Measurements from ENCODE around the gene CAMK2A. TPM values are rescaled to one million over a fixed set of nuclear protein-coding genes. Genes with fewer than 3 reads are reported as not detected.

CAMK2A gene
- 0.17 and 1.0 TPM in 2 replicates for total RNA-seq (2014; rRNA removed; shearing (Covaris generic))

GRCh38 chr5:150289551-150290390 lies at the start of gene CAMK2A:
Gene CAMK2A, minus strand, starts transcription at chr5:150289773. Its CDS starts 148 bp downstream, at chr5:150289625.
- no peak for DNase-seq (ENCODE audit: low read depth)

- no peak for DNase-seq (ENCODE audit: low read depth)
These were observed 49.6 kb upstream of the CAMK2A start for GRCh38 chr5:150339165-150339564.

- no peak for DNase-seq (ENCODE audit: low read depth)
These were observed 49.0 kb upstream of the CAMK2A start for GRCh38 chr5:150338546-150338945.

GRCh38 chr5:150335778-150336177 lies 46.2 kb upstream of the CAMK2A start:
- DNase-seq (ENCODE audit: low read depth) = no peak

GRCh38 chr5:150333400-150333799 lies 43.8 kb upstream of the CAMK2A start:
- DNase-seq (ENCODE audit: low read depth) = no peak

GRCh38 chr5:150329881-150330876 lies 40.6 kb upstream of the CAMK2A start:
- DNase-seq (ENCODE audit: low read depth) = no peak

GRCh38 chr5:150329038-150329437 lies 39.5 kb upstream of the CAMK2A start:
- DNase-seq (ENCODE audit: low read depth) = no peak

GRCh38 chr5:150328515-150328914 lies 38.9 kb upstream of the CAMK2A start:
- no peak for DNase-seq (ENCODE audit: low read depth)

GRCh38 chr5:150327139-150327538 lies 37.6 kb upstream of the CAMK2A start:
- DNase-seq (ENCODE audit: low read depth) = no peak

GRCh38 chr5:150326707-150327106 lies 37.1 kb upstream of the CAMK2A start:
- no peak for DNase-seq (ENCODE audit: low read depth)

GRCh38 chr5:150325426-150325825 lies 35.9 kb upstream of the CAMK2A start:
- no peak for DNase-seq (ENCODE audit: low read depth)

- no peak for DNase-seq (ENCODE audit: low read depth)
These were observed 34.2 kb upstream of the CAMK2A start for GRCh38 chr5:150323819-150324218.

GRCh38 chr5:150323092-150323491 lies 33.5 kb upstream of the CAMK2A start:
- no peak for DNase-seq (ENCODE audit: low read depth)

- DNase-seq (ENCODE audit: low read depth) = peak; percentile 93
These were observed 32.6 kb upstream of the CAMK2A start for GRCh38 chr5:150322202-150322601.

GRCh38 chr5:150321784-150322183 lies 32.2 kb upstream of the CAMK2A start:
- DNase-seq (ENCODE audit: low read depth) = no peak

- no peak for DNase-seq (ENCODE audit: low read depth)
These were observed 31.6 kb upstream of the CAMK2A start for GRCh38 chr5:150321211-150321610.

- DNase-seq (ENCODE audit: low read depth) = peak; percentile 99
These were observed 30.6 kb upstream of the CAMK2A start for GRCh38 chr5:150320044-150320613.

GRCh38 chr5:150319484-150319790 lies 29.9 kb upstream of the CAMK2A start:
- no peak for DNase-seq (ENCODE audit: low read depth)

- no peak for DNase-seq (ENCODE audit: low read depth)
These were observed 29.3 kb upstream of the CAMK2A start for GRCh38 chr5:150318613-150319483.

- DNase-seq (ENCODE audit: low read depth) = peak; percentile 99
These were observed 27.8 kb upstream of the CAMK2A start for GRCh38 chr5:150317048-150318003.

All from M059J (cell line).